Esophagus muscularis mucosa (tissue), 4 donors: Measurements from ENCODE around the gene RABL2B. TPM values are rescaled to one million over a fixed set of nuclear protein-coding genes. Genes with fewer than 3 reads are reported as not detected.

ENCODE experiments used
- DNase-seq: peaks from one replicate; pipeline ENCODE4 v3.0.0-alpha.2; 2017; ENCODE audit errors: extremely low spot score
- H3K27ac ChIP-seq, 4 donors: fragments of 200-600 bp; sonication (generic); replicated peaks in 1 of 4; 1 replicate in 3 of 4; 2 replicates in 1 of 4; pipeline ENCODE4 v1.5.1; 2016 to 2019; ENCODE audit warnings: mild to moderate bottlenecking in 1 of 4
- H3K27me3 ChIP-seq, 4 donors: fragments of 200-600 bp; sonication (generic); one replicate each; pipeline versions ENCODE4 v1.5.1 to v1.6.0; 2016 to 2019
- H3K36me3 ChIP-seq, 4 donors: fragments of 200-600 bp; sonication (generic); one replicate each; pipeline ENCODE4 v1.5.1; 2016 to 2019
- H3K4me1 ChIP-seq, 4 donors: fragments of 200-600 bp; sonication (generic); one replicate each; pipeline ENCODE4 v1.5.1; 2016 to 2019
- H3K4me3 ChIP-seq, 4 donors: fragments of 200-600 bp; sonication (generic); 1 replicate in 2 of 4; 2 replicates in 2 of 4; pipeline ENCODE4 v1.5.1; 2016 to 2019; ENCODE audit warnings: mild to moderate bottlenecking in 4 of 4, moderate library complexity in 1 of 4
- H3K9me3 ChIP-seq, 4 donors: fragments of 200-600 bp; sonication (generic); 1 replicate in 3 of 4; 2 replicates in 1 of 4; pipeline ENCODE4 v1.5.1; 2016 to 2019
- EP300 ChIP-seq: sonication (generic); formaldehyde crosslinking; IDR thresholded peaks from one replicate; pipeline ENCODE4 v1.6.1; 2017; ENCODE audit warnings: antibody characterized with exemption
- POLR2A ChIP-seq: fragments of 450-650 bp; IDR thresholded peaks from one replicate; pipeline ENCODE4 v1.6.1; 2017; ENCODE audit warnings: antibody characterized with exemption, moderate library complexity, mild to moderate bottlenecking, low read depth
- POLR2AphosphoS5 ChIP-seq, 2 donors: sonication (generic); formaldehyde crosslinking; IDR thresholded peaks; one replicate each; pipeline ENCODE4 v1.6.1; 2017; ENCODE audit warnings: antibody characterized with exemption in 2 of 2
- WGBS: methylation state at CpG from one replicate; pipeline ENCODE4 v1.1.5; 2018; 5-methylcytosine and 5-hydroxymethylcytosine counted together
- intact Hi-C: fragments of 100-400 bp; cut with DNase I; formaldehyde crosslinking; loops from one replicate; pipeline ENCODE4 v1.15.1; 2023
- total RNA-seq, 4 donors: library from RNA; depleted of rRNA; stranded (reverse); fragments of >200 nt; gene quantifications; one replicate each; pipeline versions ENCODE4 v1.1.0 to v1.2.1, GENCODE V29; 2016
- TF ChIP-seq, protein P1 (sequence below), 3 experiments: fragments of 200-600 bp in 2 of 3; fragments of 450-650 bp in 1 of 3; sonication (generic) in 2 of 3; IDR thresholded peaks; one replicate each; pipeline ENCODE4 v1.5.1; 2017 to 2019; ENCODE audit warnings: antibody characterized with exemption in 3 of 3, mild to moderate bottlenecking in 2 of 3, moderate library complexity in 1 of 3

The RABL2B gene
- total RNA-seq, 4 donors from 2014 or later = 9.9 to 18.3 (median 12.4) TPM

DNA sequence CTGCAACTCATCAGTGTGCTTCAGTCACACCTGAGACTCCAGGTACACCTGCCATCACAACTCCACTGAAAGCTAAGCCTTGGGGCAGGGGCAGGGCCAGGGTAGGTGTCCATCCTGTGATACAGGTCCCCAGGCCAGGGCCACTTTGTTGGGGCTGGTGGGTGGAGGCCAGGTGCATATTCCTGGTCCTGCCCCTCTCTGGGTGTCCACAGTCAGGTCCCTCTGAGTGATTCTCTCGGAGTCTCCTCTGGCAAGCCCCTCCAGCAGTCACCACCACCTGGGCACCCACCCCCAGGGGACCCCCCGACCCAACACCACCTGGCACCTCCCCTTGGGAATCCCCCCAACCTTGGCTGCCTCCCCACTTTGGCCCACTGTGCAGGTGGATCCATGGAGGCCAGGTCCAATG, 54.9 kb downstream of the RABL2B start:
- TF ChIP-seq EP300 (no peak), POLR2AphosphoS5 (IDR thresholded peaks at IDR 0.05) (no peak), POLR2A (no peak)
- TF ChIP-seq, protein P1, sequence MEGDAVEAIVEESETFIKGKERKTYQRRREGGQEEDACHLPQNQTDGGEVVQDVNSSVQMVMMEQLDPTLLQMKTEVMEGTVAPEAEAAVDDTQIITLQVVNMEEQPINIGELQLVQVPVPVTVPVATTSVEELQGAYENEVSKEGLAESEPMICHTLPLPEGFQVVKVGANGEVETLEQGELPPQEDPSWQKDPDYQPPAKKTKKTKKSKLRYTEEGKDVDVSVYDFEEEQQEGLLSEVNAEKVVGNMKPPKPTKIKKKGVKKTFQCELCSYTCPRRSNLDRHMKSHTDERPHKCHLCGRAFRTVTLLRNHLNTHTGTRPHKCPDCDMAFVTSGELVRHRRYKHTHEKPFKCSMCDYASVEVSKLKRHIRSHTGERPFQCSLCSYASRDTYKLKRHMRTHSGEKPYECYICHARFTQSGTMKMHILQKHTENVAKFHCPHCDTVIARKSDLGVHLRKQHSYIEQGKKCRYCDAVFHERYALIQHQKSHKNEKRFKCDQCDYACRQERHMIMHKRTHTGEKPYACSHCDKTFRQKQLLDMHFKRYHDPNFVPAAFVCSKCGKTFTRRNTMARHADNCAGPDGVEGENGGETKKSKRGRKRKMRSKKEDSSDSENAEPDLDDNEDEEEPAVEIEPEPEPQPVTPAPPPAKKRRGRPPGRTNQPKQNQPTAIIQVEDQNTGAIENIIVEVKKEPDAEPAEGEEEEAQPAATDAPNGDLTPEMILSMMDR (IDR thresholded peaks at IDR 0.05) = no peak
- DNase-seq = no peak
- Histone ChIP-seq H3K4me1 (peaks cover 21 to 29% (median 24%) of the 10 kb centered on the region in 4 donors), H3K27ac (no peak overlapping the region), H3K9me3 (no peaks in the 10 kb centered on the region), H3K4me3 (no peak overlapping the region), H3K36me3 (peaks cover 0 to 76% (median 34%) of the 10 kb centered on the region in 4 donors), H3K27me3 (peaks cover 0 to 35% (median 4%) of the 10 kb centered on the region in 4 donors)
- intact Hi-C loops = no loop called here
- WGBS = 100% methylated on average over 1 of the region's 2 CpGs

DNA sequence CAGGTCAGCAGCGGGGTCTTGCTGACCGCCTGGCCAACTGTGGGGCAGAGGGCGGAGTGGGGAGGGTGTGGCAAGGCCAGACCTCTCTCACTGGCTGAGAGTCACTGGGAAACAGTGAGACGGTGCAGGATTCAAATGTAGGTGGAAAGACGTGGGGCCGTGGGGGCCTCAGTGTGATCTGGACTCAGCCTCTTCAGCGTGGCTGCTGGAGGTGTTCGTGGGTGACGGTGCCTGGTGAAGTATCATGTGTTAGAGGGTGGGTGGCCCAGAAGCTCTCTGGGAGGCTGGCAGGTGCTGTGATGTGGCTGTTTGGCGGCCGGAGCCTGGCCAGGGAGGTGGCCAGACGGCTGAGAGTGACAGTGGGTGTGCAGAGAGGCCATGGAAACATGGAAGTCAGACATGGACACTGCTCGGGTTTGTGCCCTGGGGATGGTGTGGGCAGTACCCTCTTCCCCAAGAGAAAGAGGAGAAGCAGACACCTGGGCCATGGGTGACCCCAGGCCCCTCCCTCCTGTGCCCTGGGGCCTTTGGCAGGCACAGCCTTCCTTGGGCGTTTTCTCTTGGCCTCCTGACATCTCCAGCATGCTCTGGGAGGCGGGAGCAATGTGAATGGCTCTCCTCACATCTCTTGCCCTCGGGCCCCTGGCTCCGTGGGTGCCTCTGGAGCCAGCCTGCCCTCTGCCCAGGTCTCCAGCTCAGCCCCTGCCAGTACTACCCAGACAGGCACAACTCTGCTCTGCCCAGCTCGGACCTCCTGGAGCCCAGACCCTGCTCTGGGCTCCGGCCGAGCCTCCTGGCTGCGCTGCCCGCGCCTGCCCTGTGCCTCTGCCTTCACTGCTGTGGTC, 55.5 kb downstream of the RABL2B start:
- Histone ChIP-seq H3K27ac (no peak overlapping the region), H3K4me3 (no peak overlapping the region), H3K27me3 (peaks cover 0 to 37% (median 4%) of the 10 kb centered on the region in 4 donors), H3K4me1 (peaks cover 17 to 26% (median 22%) of the 10 kb centered on the region in 4 donors), H3K36me3 (peaks cover 0 to 82% (median 38%) of the 10 kb centered on the region in 4 donors), H3K9me3 (no peaks in the 10 kb centered on the region)
- TF ChIP-seq, protein P1 (IDR thresholded peaks at IDR 0.05) = no peak
- DNase-seq = no peak
- intact Hi-C loops = no loop called here
- 92% methylated on average over 16 of the region's 23 CpGs for WGBS

DNA sequence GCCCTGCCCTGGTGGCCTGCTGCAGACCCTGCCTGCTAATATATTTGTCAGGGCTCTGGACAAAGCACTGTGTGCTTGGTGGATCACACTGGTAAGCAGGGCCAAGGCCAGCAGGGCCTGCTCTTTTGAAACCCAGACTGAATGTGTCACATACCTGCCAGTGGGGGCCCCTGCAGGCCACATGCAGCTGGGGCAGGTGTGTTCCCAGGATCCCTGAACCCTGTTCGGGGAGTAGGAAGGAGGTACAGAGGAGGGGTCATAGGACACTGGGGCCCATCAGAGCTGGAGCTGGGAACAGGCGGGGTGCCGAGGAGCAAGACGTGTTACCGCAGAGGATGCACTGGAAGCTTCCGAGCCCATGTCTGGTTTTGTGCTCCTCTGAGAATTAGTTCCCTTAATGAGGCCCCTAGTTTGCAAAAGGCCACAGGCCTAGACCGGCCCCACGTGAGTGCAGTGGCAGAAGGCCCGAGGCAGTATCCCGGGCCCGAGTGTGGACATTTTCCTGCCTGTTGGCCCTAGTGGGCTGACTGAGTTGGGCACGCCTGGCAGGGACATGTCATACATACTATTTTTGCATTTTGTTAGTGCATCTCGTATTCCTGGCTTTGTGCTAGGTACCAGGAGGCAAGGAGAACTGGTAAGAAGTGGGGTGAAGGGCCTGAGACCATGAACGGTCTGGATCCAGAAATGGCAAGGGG, 56.6 kb downstream of the RABL2B start:
- intact Hi-C loops = no loop called here
- Histone ChIP-seq H3K27ac (no peak overlapping the region), H3K27me3 (peaks cover 0 to 37% (median 4%) of the 10 kb centered on the region in 4 donors), H3K9me3 (no peaks in the 10 kb centered on the region), H3K36me3 (peaks cover 0 to 87% (median 45%) of the 10 kb centered on the region in 4 donors), H3K4me1 (peaks cover 13 to 31% (median 18%) of the 10 kb centered on the region in 4 donors), H3K4me3 (no peak overlapping the region)
- no peak for DNase-seq
- 86% methylated on average over 14 of the region's 14 CpGs for WGBS
- no peak for TF ChIP-seq POLR2A
- TF ChIP-seq, protein P1 (IDR thresholded peaks at IDR 0.05) = no peak
- no peak for TF ChIP-seq POLR2AphosphoS5 (IDR thresholded peaks at IDR 0.05)
- TF ChIP-seq EP300 = no peak

DNA sequence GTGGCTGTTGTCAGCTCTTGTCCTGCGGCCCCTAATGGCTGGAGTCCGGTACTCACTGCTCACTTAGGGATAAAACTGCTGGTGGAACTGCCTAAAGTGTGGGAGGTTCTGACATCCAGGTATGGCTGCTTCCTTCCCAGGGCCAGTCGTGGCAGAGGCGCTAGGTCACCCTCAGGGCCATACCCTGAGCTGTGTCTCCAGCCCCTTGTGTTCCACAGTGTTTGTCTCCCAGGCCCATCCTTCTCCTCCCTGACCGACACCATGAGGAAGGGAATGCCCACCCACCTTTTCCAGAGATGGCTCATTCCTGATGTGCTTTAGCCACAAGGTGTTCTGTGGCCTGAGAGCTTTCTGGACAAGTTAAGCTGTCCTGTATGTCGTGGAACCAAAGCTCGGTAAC, 57.8 kb downstream of the RABL2B start:
- Histone ChIP-seq H3K36me3 (peaks cover 0 to 93% (median 49%) of the 10 kb centered on the region in 4 donors), H3K27ac (no peak overlapping the region), H3K4me3 (no peak overlapping the region), H3K4me1 (peaks cover 12 to 30% (median 19%) of the 10 kb centered on the region in 4 donors), H3K27me3 (peaks cover 0 to 37% (median 4%) of the 10 kb centered on the region in 4 donors), H3K9me3 (no peaks in the 10 kb centered on the region)
- WGBS = 100% methylated on average over 7 of the region's 7 CpGs
- no peak for DNase-seq
- intact Hi-C loops = no loop called here
- TF ChIP-seq, protein P1 (IDR thresholded peaks at IDR 0.05) = no peak
- TF ChIP-seq POLR2AphosphoS5 (IDR thresholded peaks at IDR 0.05) (no peak), EP300 (no peak), POLR2A (no peak)
